Endothelial cell (in vitro differentiated cells): ENCODE measurements around the gene MYH7. TPM values are rescaled to one million over a fixed set of nuclear protein-coding genes. Genes with fewer than 3 reads are reported as not detected.

ENCODE experiments used
- DNase-seq: peaks from one replicate; pipeline ENCODE4 v3.0.0; 2021; ENCODE audit warnings: low spot score
- H3K27ac Mint-ChIP-seq: one replicate; pipeline ENCODE4 v1.8.0; 2021; ENCODE audit warnings: mixed read lengths, inconsistent platforms; ENCODE audit not compliant: unreplicated experiment
- H3K27me3 Mint-ChIP-seq: one replicate; pipeline ENCODE4 v1.8.0; 2021; ENCODE audit warnings: mild to moderate bottlenecking, moderate library complexity, mixed read lengths, inconsistent platforms; ENCODE audit not compliant: unreplicated experiment
- H3K36me3 Mint-ChIP-seq: one replicate; pipeline ENCODE4 v1.8.0; 2021; ENCODE audit warnings: mild to moderate bottlenecking, low read depth, mixed read lengths, inconsistent platforms; ENCODE audit not compliant: unreplicated experiment
- H3K4me1 Mint-ChIP-seq: one replicate; pipeline ENCODE4 v1.8.0; 2021; ENCODE audit warnings: mild to moderate bottlenecking, mixed read lengths, inconsistent platforms; ENCODE audit not compliant: unreplicated experiment
- H3K4me3 Mint-ChIP-seq: one replicate; pipeline ENCODE4 v1.8.0; 2021; ENCODE audit warnings: mild to moderate bottlenecking, mixed read lengths, inconsistent platforms; ENCODE audit not compliant: unreplicated experiment
- H3K9me3 Mint-ChIP-seq: one replicate; pipeline ENCODE4 v1.8.0; 2021; ENCODE audit warnings: mixed read lengths, inconsistent platforms; ENCODE audit not compliant: unreplicated experiment
- CTCF ChIP-seq: fragments of 200-600 bp; sonication (generic); IDR thresholded peaks from one replicate; pipeline ENCODE4 v1.5.0; 2021; ENCODE audit warnings: antibody characterized with exemption; ENCODE audit not compliant: unreplicated experiment
- total RNA-seq: library from RNA; stranded (reverse); fragmentation: NEBNext Ultra II Directional; extraction: Animal tissue kit (Norgen Biotek cat#: 25700); gene quantifications from one replicate; pipeline ENCODE4 v1.2.1, GENCODE V29; 2021; ENCODE audit not compliant: unreplicated experiment

The MYH7 gene
- total RNA-seq, 1 donor from 2014 or later, result 0.18 TPM

- Mint-ChIP-seq H3K4me1 (peaks cover 5% of the 10 kb centered on the region), H3K9me3 (no peaks in the 10 kb centered on the region), H3K27me3 (peaks cover 11% of the 10 kb centered on the region), H3K27ac (no peak overlapping the region), H3K36me3 (no peaks in the 10 kb centered on the region), H3K4me3 (no peak overlapping the region)
- DNase-seq, result no peak
- TF ChIP-seq CTCF, result no peak
These were observed 62.4 kb downstream of the MYH7 start for GRCh38 chr14:23373041-23373440.

GRCh38 chr14:23372509-23372908, 63.0 kb downstream of the MYH7 start, which contains the start of gene IL25:
Gene IL25, plus strand, starts transcription at chr14:23372809.
- no peaks in the 10 kb centered on the region for H3K36me3 Mint-ChIP-seq
- no peak for DNase-seq
- H3K9me3 Mint-ChIP-seq, result no peaks in the 10 kb centered on the region
- TF ChIP-seq CTCF, result no peak
- H3K4me1 Mint-ChIP-seq, result peaks cover 8% of the 10 kb centered on the region
- H3K27me3 Mint-ChIP-seq, result peaks cover 11% of the 10 kb centered on the region
- no peak within 1 kb of the TSS for H3K4me3 Mint-ChIP-seq
- no peak within 1 kb of the TSS for H3K27ac Mint-ChIP-seq

DNA sequence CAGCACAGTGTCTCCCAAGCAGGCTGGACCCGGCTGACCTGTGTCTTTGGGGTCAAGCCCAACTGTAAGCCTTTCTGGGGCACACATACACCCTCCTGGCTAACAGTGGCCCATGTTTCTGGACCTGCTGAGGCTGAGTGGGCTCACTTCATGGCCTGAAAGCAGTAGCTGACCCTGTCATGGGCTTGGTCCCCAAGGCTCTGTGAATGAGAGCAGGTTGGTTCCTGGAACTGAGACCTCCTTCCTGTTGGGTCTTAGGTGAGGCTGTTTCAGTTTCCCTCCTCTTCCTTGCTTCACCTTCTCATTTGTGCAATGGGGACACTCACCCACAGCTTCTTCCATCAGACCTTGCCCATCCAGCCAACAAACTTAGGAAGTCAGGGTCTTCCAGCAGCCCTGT, 63.6 kb downstream of the MYH7 start:
- H3K27ac Mint-ChIP-seq, result no peak overlapping the region
- DNase-seq, result no peak
- H3K27me3 Mint-ChIP-seq, result peaks cover 14% of the 10 kb centered on the region
- H3K4me3 Mint-ChIP-seq, result no peak overlapping the region
- H3K4me1 Mint-ChIP-seq, result peaks cover 11% of the 10 kb centered on the region
- H3K9me3 Mint-ChIP-seq, result no peaks in the 10 kb centered on the region
- H3K36me3 Mint-ChIP-seq, result peaks cover 2% of the 10 kb centered on the region
- no peak for TF ChIP-seq CTCF

DNA sequence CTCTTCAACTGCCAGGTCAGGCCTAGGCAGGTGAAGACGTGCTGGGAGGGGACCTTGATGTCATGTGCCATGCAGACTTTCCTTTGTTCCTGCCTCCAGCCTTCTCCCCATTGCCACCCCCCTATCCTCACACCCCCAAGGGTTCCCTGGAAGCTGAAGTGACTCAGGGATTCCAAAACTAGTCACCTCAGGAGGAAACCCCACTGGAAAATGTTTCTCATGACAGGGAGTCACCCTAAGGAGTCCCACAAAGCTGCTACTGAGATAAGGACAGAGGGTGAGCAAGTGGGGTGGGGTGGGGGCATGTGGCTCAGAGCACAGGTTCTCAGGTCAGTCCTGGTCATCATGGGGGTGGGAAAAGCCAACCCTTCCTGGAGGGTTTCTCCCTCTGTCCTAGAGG, 65.2 kb downstream of the MYH7 start:
- peaks cover 3% of the 10 kb centered on the region for H3K36me3 Mint-ChIP-seq
- no peak overlapping the region for H3K4me3 Mint-ChIP-seq
- DNase-seq, result no peak
- H3K27me3 Mint-ChIP-seq, result peaks cover 15% of the 10 kb centered on the region
- no peak for TF ChIP-seq CTCF
- no peaks in the 10 kb centered on the region for H3K9me3 Mint-ChIP-seq
- H3K27ac Mint-ChIP-seq, result no peak overlapping the region
- peaks cover 16% of the 10 kb centered on the region for H3K4me1 Mint-ChIP-seq

DNA sequence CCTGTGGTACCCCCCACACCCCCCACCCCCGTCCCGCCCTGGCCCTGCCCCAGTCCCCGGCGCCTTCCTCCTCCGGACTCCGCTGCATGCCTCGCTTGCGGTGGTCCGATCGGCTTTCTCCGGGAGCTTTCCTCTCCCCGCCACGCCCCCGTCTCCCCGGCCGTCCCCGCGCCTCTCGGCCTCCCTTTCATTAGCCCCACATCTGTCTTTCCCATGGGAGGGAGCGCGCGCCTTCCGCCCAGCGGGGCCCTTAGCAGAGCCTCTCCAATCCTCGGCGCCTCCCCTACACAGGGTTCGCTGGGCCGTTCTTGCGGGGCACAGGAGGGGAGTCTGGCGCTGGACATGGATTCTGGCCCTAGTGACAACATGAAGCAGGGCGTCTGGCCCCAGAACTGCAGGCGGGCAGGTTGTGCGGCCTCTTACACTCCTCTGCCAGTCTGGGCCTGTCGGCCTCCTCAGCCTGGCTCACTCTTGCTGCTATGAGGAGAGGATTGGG, 69.0 kb downstream of the MYH7 start:
- H3K9me3 Mint-ChIP-seq, result no peaks in the 10 kb centered on the region
- H3K36me3 Mint-ChIP-seq, result peaks cover 3% of the 10 kb centered on the region
- no peak for TF ChIP-seq CTCF
- H3K27me3 Mint-ChIP-seq, result peaks cover 20% of the 10 kb centered on the region
- H3K4me1 Mint-ChIP-seq, result peaks cover 23% of the 10 kb centered on the region
- no peak overlapping the region for H3K27ac Mint-ChIP-seq
- H3K4me3 Mint-ChIP-seq, result peak overlapping the region; percentile 66
- DNase-seq, result peak; percentile 49
